ENCODE data around the gene CEL. TPM values are rescaled to one million over a fixed set of nuclear protein-coding genes. Genes with fewer than 3 reads are reported as not detected.

Gene CEL
- total RNA-seq, 1 experiment from 2014 or later: 0.19 TPM

DNA sequence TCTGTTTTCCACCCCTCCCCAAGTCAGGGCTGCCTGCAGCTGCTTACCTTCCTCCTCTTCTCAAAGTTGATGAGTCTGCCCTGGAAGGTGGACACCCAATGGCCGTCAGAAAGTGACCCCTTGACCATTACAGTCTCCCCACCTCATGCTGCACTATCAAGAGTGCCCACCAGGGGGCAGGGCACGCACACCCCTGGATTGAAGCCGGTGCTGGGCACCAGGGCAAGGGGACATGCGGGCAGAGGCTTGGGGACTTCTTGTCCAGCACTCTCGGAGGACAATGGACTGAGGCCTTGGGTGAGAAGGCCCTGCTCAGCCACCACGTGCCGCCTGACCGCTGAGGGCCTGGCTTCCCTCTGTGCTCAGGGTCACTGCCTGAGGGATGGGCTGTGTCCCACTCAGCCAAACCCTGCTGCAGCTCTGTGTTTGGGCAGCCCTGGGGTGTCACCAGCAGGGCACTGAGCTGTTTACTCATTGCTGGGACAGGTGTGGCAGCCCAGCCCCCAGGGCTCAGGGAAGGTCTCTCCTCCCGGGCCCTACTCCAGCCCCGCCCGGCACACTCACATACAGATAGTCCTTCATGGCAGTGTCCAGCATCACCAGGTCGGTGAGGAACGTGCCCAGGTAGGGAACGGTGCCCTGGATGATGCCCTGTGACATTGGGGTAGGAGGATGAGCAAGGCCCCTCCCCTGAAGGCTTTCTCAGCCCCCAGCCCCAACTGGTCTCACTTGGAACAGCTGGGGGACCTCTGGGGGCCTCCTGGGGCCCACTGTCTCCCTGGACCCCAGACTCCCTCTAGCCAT lies 41.6 kb downstream of the CEL start:
- Histone ChIP-seq H3K9me3 (ENCODE audit: low read length) (no peaks in the 10 kb centered on the region), H3K9ac (ENCODE audit: low read length) (no peak overlapping the region), H2AFZ (ENCODE audit: low read length) (no peak overlapping the region), H3K36me3 (ENCODE audit: insufficient read depth, low read length) (peaks cover 52% of the 10 kb centered on the region), H3K4me2 (ENCODE audit: low read depth, low read length, poor library complexity, severe bottlenecking) (no peak overlapping the region), H3K27me3 (ENCODE audit: low read length) (no peaks in the 10 kb centered on the region), H3K27ac (ENCODE audit: low read length) (no peak overlapping the region), H4K20me1 (ENCODE audit: insufficient read depth, low read depth, low read length) (0 out of 2 replicates have a peak, but pooled peaks cover 5% of the 10 kb centered on the region), H3K79me2 (ENCODE audit: low read length) (no peaks in the 10 kb centered on the region), H3K4me1 (ENCODE audit: low read length) (no peaks in the 10 kb centered on the region), H3K4me3 (ENCODE audit: low read length) (no peak overlapping the region), H3K9me2 (replicated peaks; ENCODE audit: insufficient read depth, low read length) (no peaks in the 10 kb centered on the region)
- DNase-seq: peak; percentile 61

DNA sequence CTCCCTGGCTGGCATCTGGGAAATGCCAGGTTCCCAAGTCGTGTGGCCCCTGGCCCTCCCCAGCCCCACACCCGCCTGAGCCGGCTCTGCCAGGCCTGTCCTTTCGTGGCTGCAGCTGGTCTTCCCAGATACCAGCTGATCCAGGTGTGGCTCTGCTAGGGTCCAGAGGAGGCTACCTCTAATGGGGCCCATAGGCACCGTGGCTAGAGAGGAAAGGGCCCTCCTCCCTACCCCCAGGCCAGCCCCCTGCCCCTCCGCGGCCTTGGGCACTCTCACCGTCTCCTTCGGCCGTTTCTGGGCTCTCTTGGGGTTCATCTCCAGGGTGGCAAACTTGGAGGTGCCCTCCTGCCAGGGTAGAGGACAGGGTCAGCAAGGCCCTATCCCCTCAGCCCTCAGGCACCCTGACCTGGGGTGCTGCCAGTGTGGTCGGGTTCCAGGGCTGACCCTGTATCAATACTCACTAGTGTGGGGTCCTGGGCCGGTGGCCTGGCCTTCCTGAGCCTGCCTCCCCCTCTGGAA lies 42.3 kb downstream of the CEL start:
- Histone ChIP-seq H3K27me3 (ENCODE audit: low read length) (no peaks in the 10 kb centered on the region), H3K27ac (ENCODE audit: low read length) (no peak overlapping the region), H3K79me2 (ENCODE audit: low read length) (no peaks in the 10 kb centered on the region), H3K9me2 (replicated peaks; ENCODE audit: insufficient read depth, low read length) (no peaks in the 10 kb centered on the region), H3K9me3 (ENCODE audit: low read length) (no peaks in the 10 kb centered on the region), H3K4me3 (ENCODE audit: low read length) (no peak overlapping the region), H4K20me1 (ENCODE audit: insufficient read depth, low read depth, low read length) (0 out of 2 replicates have a peak, but pooled peaks cover 5% of the 10 kb centered on the region), H3K36me3 (ENCODE audit: insufficient read depth, low read length) (peaks cover 49% of the 10 kb centered on the region), H3K9ac (ENCODE audit: low read length) (no peak overlapping the region), H3K4me2 (ENCODE audit: low read depth, low read length, poor library complexity, severe bottlenecking) (no peak overlapping the region), H3K4me1 (ENCODE audit: low read length) (no peaks in the 10 kb centered on the region), H2AFZ (ENCODE audit: low read length) (no peak overlapping the region)
- DNase-seq: no peak

DNA sequence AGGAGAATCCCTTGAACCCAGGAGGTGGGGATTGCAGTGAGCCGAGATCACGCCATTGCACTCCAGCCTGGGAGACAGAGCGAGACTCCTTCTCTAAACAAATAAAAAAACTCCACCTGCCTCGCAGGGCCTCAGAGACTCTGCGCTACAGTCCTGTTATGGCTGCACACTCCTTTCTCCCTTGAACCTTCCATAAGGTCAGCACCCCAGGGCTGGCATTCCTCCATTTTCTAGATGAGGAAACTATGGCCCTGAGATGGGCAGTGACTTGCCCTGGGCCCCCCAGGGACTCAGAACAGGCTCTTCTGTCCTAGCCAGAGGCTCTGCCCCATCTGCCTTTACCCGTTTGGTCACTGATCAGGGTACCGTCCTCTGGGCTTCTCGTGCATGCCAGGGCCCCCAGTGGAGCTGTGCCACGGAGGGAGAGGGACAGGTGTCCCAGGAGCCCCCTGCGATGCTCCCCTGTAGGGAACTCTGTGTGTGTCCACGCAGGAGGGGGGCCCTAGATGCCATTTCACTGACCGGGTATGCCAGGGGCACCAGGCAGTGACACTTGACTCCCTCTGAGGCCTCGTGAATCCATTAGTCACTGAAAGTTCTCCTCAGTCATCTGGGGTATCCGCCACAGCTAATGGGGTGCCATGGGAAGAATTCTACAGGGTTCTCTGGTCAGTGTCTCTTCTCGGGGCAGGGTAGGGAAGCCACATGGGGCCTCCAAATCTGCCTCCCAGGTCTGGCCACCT lies 43.1 kb downstream of the CEL start:
- no peak for DNase-seq
- Histone ChIP-seq H4K20me1 (ENCODE audit: insufficient read depth, low read depth, low read length) (peaks cover 12% of the 10 kb centered on the region; the same call in 1 of the 2 replicates), H3K4me3 (ENCODE audit: low read length) (no peak overlapping the region), H3K9ac (ENCODE audit: low read length) (no peak overlapping the region), H3K36me3 (ENCODE audit: insufficient read depth, low read length) (peaks cover 44% of the 10 kb centered on the region), H3K4me2 (ENCODE audit: low read depth, low read length, poor library complexity, severe bottlenecking) (no peak overlapping the region), H3K27ac (ENCODE audit: low read length) (no peak overlapping the region), H3K4me1 (ENCODE audit: low read length) (no peaks in the 10 kb centered on the region), H3K79me2 (ENCODE audit: low read length) (no peaks in the 10 kb centered on the region), H3K9me2 (replicated peaks; ENCODE audit: insufficient read depth, low read length) (no peaks in the 10 kb centered on the region), H3K27me3 (ENCODE audit: low read length) (no peaks in the 10 kb centered on the region), H2AFZ (ENCODE audit: low read length) (no peak overlapping the region), H3K9me3 (ENCODE audit: low read length) (no peaks in the 10 kb centered on the region)

DNA sequence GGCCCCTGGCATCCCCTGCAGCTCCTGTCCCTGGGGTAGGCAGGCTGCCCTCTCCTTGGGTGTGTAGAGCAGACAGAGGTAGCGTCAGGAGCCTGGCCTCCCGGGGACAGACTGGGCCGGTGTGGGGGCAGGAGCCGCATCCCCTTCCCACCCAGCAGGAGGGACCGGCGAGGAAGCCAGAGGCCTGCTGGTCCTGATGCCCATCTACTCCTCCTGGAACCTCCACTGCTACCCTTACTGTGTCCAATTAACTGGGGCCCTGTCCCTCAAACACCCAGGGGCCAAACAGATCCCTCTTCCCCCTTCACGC lies 43.6 kb downstream of the CEL start:
- no peaks in the 10 kb centered on the region for H3K4me1 ChIP-seq (ENCODE audit: low read length)
- H3K27me3 ChIP-seq (ENCODE audit: low read length): no peaks in the 10 kb centered on the region
- no peak overlapping the region for H3K9ac ChIP-seq (ENCODE audit: low read length)
- H3K79me2 ChIP-seq (ENCODE audit: low read length): no peaks in the 10 kb centered on the region; the same call in 1 of the 2 replicates
- H2AFZ ChIP-seq (ENCODE audit: low read length): no peak overlapping the region
- no peaks in the 10 kb centered on the region for H3K9me2 ChIP-seq (replicated peaks; ENCODE audit: insufficient read depth, low read length)
- H3K4me2 ChIP-seq (ENCODE audit: low read depth, low read length, poor library complexity, severe bottlenecking): no peak overlapping the region
- H3K9me3 ChIP-seq (ENCODE audit: low read length): no peaks in the 10 kb centered on the region
- peaks cover 12% of the 10 kb centered on the region; the same call in 1 of the 2 replicates for H4K20me1 ChIP-seq (ENCODE audit: insufficient read depth, low read depth, low read length)
- no peak overlapping the region for H3K4me3 ChIP-seq (ENCODE audit: low read length)
- no peak for DNase-seq
- peaks cover 41% of the 10 kb centered on the region for H3K36me3 ChIP-seq (ENCODE audit: insufficient read depth, low read length)
- H3K27ac ChIP-seq (ENCODE audit: low read length): no peak overlapping the region

DNA sequence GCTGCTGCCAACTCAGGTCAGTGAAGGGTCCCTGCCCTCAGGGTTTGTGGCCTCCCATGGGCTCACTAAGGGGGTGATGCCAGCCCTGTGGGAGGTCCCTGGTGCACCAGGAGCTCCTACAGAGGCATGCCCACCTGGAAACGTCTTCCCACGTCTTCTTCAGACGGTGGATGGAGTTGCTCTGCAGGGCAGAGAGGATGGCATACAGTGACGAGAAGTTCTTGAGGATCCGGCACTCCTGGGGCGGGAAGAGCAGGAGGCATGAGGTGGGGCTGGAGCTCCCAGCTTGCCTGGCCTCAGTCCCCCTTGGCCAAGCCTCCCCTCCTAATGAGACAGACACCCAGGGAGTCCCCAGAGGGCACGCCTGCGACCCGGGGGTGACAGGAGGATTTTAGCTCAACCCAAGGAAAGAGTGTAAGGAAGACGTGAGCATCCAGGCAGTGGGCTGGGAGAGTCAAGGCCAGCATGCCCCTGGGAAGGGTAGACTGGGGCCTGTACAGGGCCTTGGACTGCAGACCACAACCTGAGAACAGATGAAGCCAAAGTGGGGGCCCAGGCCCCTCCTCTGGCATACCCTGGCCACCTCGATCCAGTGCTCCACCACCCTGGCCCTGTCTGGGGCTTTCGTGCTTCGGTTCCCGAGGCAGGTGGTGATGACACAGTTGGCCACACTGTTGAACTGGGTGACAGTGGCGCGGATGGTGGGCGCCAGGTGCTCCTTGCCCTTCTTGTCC lies 44.9 kb downstream of the CEL start:
- Histone ChIP-seq H3K4me2 (ENCODE audit: low read depth, low read length, poor library complexity, severe bottlenecking) (no peak overlapping the region), H3K9ac (ENCODE audit: low read length) (no peak overlapping the region), H3K4me3 (ENCODE audit: low read length) (no peak overlapping the region), H3K27ac (ENCODE audit: low read length) (no peak overlapping the region), H4K20me1 (ENCODE audit: insufficient read depth, low read depth, low read length) (peaks cover 12% of the 10 kb centered on the region; the same call in 1 of the 2 replicates), H3K79me2 (ENCODE audit: low read length) (peaks cover under 1% of the 10 kb centered on the region; the same call in 1 of the 2 replicates), H2AFZ (ENCODE audit: low read length) (no peak overlapping the region), H3K4me1 (ENCODE audit: low read length) (no peaks in the 10 kb centered on the region), H3K27me3 (ENCODE audit: low read length) (no peaks in the 10 kb centered on the region), H3K36me3 (ENCODE audit: insufficient read depth, low read length) (peaks cover 36% of the 10 kb centered on the region), H3K9me3 (ENCODE audit: low read length) (no peaks in the 10 kb centered on the region), H3K9me2 (replicated peaks; ENCODE audit: insufficient read depth, low read length) (no peaks in the 10 kb centered on the region)
- no peak for DNase-seq

DNA sequence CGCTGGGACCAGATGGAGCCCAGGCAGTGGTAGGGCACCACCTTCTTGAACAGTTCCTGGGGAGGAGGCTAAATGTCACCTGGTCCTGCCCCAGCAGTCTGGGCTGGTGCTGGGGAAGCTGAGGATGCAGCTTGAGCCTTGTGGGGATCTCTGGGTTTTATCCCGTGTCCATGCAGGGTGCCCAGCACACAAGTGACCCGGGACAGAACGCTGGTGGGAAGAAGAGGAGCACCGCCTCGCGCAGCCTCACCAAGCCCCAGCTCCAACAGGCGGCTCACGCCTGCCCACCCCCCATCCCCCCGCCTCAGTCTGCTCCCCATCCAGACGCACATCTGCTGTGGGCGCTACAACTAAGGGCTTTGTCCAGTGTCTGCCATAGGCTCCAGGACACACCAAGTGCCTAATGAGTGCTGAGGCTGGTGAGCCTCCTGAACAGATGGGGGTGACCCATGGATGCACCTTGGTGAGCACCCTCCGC lies 45.5 kb downstream of the CEL start:
- Histone ChIP-seq H3K36me3 (ENCODE audit: insufficient read depth, low read length) (peaks cover 30% of the 10 kb centered on the region), H3K79me2 (ENCODE audit: low read length) (peaks cover 7% of the 10 kb centered on the region), H3K4me3 (ENCODE audit: low read length) (no peak overlapping the region), H3K9ac (ENCODE audit: low read length) (no peak overlapping the region), H3K4me1 (ENCODE audit: low read length) (no peaks in the 10 kb centered on the region), H2AFZ (ENCODE audit: low read length) (no peak overlapping the region), H3K9me3 (ENCODE audit: low read length) (no peaks in the 10 kb centered on the region), H3K27ac (ENCODE audit: low read length) (no peak overlapping the region), H3K9me2 (replicated peaks; ENCODE audit: insufficient read depth, low read length) (no peaks in the 10 kb centered on the region), H3K27me3 (ENCODE audit: low read length) (no peaks in the 10 kb centered on the region), H4K20me1 (ENCODE audit: insufficient read depth, low read depth, low read length) (peaks cover 15% of the 10 kb centered on the region; the same call in 1 of the 2 replicates), H3K4me2 (ENCODE audit: low read depth, low read length, poor library complexity, severe bottlenecking) (no peak overlapping the region)
- no peak for DNase-seq

DNA sequence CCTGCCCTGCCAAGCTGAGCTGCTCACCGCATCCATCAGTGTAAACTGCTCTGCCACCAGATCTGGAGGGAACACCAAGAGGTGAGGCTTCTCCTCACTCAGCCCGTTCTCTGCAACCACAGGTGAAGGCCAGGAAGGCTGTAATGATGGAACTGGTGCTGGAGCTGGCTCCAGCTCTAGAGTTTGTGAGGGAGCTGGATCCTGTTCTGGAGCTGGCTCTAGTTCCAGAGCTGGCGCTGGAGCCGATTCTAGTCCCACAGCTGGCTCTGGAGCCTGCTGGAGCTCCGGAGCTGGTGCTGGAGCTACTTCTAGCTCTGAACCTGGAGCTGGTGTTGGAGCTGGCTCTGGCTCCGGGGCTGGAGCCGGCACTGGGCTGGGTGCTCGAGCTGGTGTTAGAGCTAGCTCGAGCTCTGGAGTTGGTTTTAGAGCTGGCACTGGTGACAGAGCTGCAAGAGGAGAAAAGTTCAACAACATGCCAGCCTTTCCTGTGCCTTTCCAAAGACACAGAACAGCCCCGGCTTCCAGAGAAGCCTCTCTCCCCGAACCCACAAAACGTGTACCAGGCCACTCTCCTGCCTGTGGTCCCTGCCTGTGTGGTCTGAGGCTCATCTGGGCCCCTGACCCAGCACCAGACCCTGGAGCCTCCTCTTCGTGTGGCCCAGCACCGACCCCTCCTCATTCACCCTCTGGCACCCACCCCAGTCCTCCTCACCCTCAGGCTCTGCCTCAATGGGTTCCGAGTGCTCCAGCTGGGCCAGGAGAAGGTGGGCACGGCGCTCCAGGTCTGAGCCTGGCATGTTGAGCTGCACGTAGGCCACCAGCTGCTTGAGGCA lies 46.4 kb downstream of the CEL start:
- Histone ChIP-seq H3K9ac (ENCODE audit: low read length) (no peak overlapping the region), H3K4me1 (ENCODE audit: low read length) (no peaks in the 10 kb centered on the region), H4K20me1 (ENCODE audit: insufficient read depth, low read depth, low read length) (peaks cover 24% of the 10 kb centered on the region; the same call in 1 of the 2 replicates), H3K9me2 (replicated peaks; ENCODE audit: insufficient read depth, low read length) (no peaks in the 10 kb centered on the region), H3K27ac (ENCODE audit: low read length) (no peak overlapping the region), H3K36me3 (ENCODE audit: insufficient read depth, low read length) (peaks cover 22% of the 10 kb centered on the region; the same call in 1 of the 2 replicates), H2AFZ (ENCODE audit: low read length) (no peak overlapping the region), H3K27me3 (ENCODE audit: low read length) (no peaks in the 10 kb centered on the region), H3K4me2 (ENCODE audit: low read depth, low read length, poor library complexity, severe bottlenecking) (no peak overlapping the region), H3K79me2 (ENCODE audit: low read length) (peaks cover 16% of the 10 kb centered on the region), H3K4me3 (ENCODE audit: low read length) (no peak overlapping the region), H3K9me3 (ENCODE audit: low read length) (no peaks in the 10 kb centered on the region)
- no peak for DNase-seq
